GM10248 (cell line): Measurements from ENCODE around the gene RAB40C.

Source experiments
- CTCF ChIA-PET: fragments of 300-600 bp; sonication (Branson Sonifier 250); formaldehyde crosslinking; extraction: SDS; loops from one replicate; lab custom pipeline; 2021; ENCODE audit warnings: antibody characterized with exemption; lab: Yijun Ruan, JAX
- POLR2A ChIA-PET: fragments of 350-650 bp; sonication (Branson Sonifier 250); formaldehyde crosslinking; extraction: SDS; loops from one replicate; lab custom pipeline; 2020; ENCODE audit warnings: antibody characterized with exemption; lab: Yijun Ruan, JAX
- DNase-seq: peaks from one replicate; pipeline ENCODE4 v3.0.0; 2012; ENCODE audit errors: extremely low spot score
- CTCF ChIP-seq: IDR thresholded peaks from 2 replicates; pipeline ENCODE4 v1.5.1; 2012; ENCODE audit warnings: mild to moderate bottlenecking, low read depth; ENCODE audit errors: extremely low read depth, missing control alignments, control extremely low read depth

RAB40C gene

GRCh38 chr16:591231-591630 lies 1.4 kb downstream of the RAB40C start:
- ChIA-PET POLR2A (no interaction called here), CTCF (no interaction called here)
- no peak for DNase-seq
- no peak for TF ChIP-seq CTCF

- no peak for DNase-seq
- no peak for TF ChIP-seq CTCF
- ChIA-PET CTCF (no interaction called here), POLR2A (no interaction called here)
These were observed 2.1 kb downstream of the RAB40C start for GRCh38 chr16:591892-592517.

DNA sequence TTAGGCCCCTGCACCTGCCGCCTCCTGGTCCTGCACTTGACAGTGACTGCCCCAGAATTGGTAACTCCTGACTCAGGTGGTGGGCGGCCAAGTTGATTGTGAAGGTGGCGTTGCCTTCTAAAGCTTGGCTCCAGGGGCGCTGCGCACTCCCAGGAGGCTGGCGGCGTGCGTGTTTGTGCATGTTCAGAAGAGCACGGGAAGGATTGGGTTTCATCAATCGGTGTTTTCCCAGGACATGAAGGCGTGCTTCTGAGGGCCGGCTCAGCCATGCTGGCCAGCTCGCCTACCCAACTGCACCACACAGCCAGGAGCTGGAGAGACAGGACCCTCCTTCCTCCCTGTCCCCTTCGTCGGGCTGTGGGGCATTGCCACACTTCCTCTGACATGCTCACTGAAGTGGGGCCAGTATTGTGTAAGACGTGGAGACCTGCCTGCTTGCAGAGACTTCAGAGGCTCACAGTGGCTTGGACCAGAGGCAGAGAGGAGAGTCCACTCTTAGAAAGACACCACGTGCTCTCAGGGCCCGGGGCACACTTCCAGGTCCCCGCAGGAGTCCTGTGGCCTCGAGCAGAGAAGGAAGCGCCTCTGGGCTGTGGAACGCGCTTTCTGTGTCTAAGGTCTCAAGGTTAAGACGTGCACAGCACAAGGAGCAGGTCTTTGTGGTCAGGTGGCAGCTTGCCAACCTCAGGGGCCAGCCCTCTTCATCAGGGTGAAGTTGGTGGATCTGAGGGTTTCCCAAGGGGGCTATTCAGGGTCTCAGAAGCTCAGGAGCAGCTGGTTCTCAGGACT lies 2.8 kb downstream of the RAB40C start:
- no peak for TF ChIP-seq CTCF
- DNase-seq: no peak
- POLR2A ChIA-PET: interaction anchor here (0.5 kb wide), 1 partner anchor 16 kb away, joined by 3 read pairs; no protein-coding TSS in a partner anchor
- CTCF ChIA-PET: interaction anchor here (0.7 to 1.5 kb wide), 3 partner anchors 9 to 88 kb away, joined by 3 to 4 read pairs (median 4); partner anchors contain the start of gene STUB1

DNA sequence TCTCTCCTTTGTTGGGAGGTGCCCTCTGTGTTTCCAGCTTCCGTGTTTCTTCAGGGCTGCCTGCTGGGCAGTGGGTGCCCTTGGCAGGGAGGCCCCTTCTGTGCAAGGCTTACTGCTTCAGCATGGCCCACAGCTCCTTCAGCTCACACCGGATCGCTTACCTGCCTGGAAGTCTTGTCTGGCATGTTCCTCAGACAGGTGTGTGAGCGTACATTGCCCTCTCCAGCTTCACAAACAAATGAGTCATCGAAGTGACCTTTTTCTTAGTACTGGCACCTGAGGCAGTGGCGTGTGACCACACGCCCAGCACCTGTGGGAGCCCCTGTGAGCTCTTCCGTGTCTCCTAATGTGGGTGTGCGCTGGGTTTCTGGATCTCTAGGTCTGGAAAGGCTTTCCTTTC lies 3.5 kb downstream of the RAB40C start:
- TF ChIP-seq CTCF: no peak
- ChIA-PET POLR2A (no interaction called here), CTCF (interaction anchor here (1.2 to 1.5 kb wide), 2 partner anchors 10 to 87 kb away, joined by 4 read pairs; partner anchors contain the start of gene STUB1)
- no peak for DNase-seq

DNA sequence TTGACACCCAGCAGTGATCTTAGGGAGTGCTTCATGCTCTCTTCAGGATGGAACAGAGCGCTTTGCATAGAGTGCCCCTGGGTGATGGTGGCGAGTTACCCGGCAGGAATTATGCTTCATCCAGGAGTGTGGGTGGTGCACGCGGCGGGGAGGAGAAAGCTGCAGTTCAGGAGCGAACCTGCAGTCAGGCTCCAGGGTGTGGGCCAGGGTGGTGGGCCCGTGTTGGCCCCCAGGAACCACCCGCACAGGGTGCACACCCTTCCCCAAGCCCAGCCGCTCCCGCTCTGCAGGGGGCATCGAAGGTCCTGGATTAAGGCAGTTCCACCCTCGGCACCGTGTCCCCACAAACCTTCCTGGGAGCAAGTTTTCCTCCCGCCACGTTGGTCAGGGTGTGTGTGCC lies 3.9 kb downstream of the RAB40C start:
- ChIA-PET CTCF (interaction anchor here (1.2 to 1.5 kb wide), 2 partner anchors 10 to 87 kb away, joined by 4 read pairs; partner anchors contain the start of gene STUB1), POLR2A (no interaction called here)
- no peak for DNase-seq
- no peak for TF ChIP-seq CTCF

- CTCF ChIA-PET: no interaction called here
These were observed 5.2 kb downstream of the RAB40C start for GRCh38 chr16:595094-595528.

More at GRCh38 chr16:595094-595528, 5.2 kb downstream of the RAB40C start:
- no peak for DNase-seq
- no peak for TF ChIP-seq CTCF
- POLR2A ChIA-PET: no interaction called here
